KMS-11 (cell line): ENCODE results near the gene KRT82.

Source experiments
- H2AFZ ChIP-seq: fragments of 200-600 bp; sonication (generic); 2 replicates; pipeline ENCODE4 v1.6.1; 2016; ENCODE audit warnings: antibody characterized with exemption, mixed run types, low read depth
- H3K27ac ChIP-seq: fragments of 200-600 bp; sonication (generic); 2 replicates; pipeline ENCODE4 v1.6.1; 2016; ENCODE audit warnings: mild to moderate bottlenecking, mixed run types
- H3K27me3 ChIP-seq: fragments of 200-600 bp; sonication (generic); 2 replicates; pipeline ENCODE4 v1.6.1; 2017; ENCODE audit warnings: mild to moderate bottlenecking, low read depth, mixed run types, moderate library complexity; ENCODE audit not compliant: insufficient read depth
- H3K36me3 ChIP-seq: fragments of 200-600 bp; sonication (generic); 2 replicates; pipeline ENCODE4 v1.6.1; 2017; ENCODE audit warnings: mild to moderate bottlenecking, mixed run types; ENCODE audit not compliant: insufficient read depth
- H3K4me1 ChIP-seq: fragments of 200-600 bp; sonication (generic); 2 replicates; pipeline ENCODE4 v1.6.1; 2016; ENCODE audit warnings: mild to moderate bottlenecking, low read depth, mixed run types; ENCODE audit not compliant: poor library complexity, severe bottlenecking
- H3K4me2 ChIP-seq: fragments of 200-600 bp; sonication (generic); 2 replicates; pipeline ENCODE4 v1.7.0; 2016; ENCODE audit warnings: mild to moderate bottlenecking, mixed run types
- H3K4me3 ChIP-seq: fragments of 200-600 bp; sonication (generic); IDR thresholded peaks from 2 replicates; pipeline ENCODE4 v1.6.1; 2017; ENCODE audit warnings: low read depth, low read length, mixed read lengths; ENCODE audit not compliant: insufficient read depth
- H3K79me2 ChIP-seq: fragments of 200-600 bp; sonication (generic); 2 replicates; pipeline ENCODE4 v1.6.1; 2016; ENCODE audit warnings: low read depth, mixed run types; ENCODE audit not compliant: insufficient read depth
- H3K9ac ChIP-seq: fragments of 200-600 bp; sonication (generic); 2 replicates; pipeline ENCODE4 v1.6.1; 2016; ENCODE audit warnings: mild to moderate bottlenecking, mixed run types
- H4K20me1 ChIP-seq: fragments of 200-600 bp; sonication (generic); 2 replicates; pipeline ENCODE4 v1.6.1; 2016; ENCODE audit warnings: mild to moderate bottlenecking, mixed run types; ENCODE audit not compliant: insufficient read depth
- CTCF ChIP-seq: fragments of 200-600 bp; sonication (generic); conservative IDR thresholded peaks from 2 replicates; pipeline ENCODE4 v1.6.1; 2017; ENCODE audit warnings: low read depth, mild to moderate bottlenecking, antibody characterized with exemption, low read length, moderate library complexity, mixed read lengths

KRT82 gene

GRCh38 chr12:52405922-52406385 lies at the start of gene KRT82:
KRT82 (minus strand) TSS chr12:52406335; CDS start chr12:52406277, 58 bp downstream.
- no peaks in the 10 kb centered on the region for H4K20me1 ChIP-seq
- TF ChIP-seq CTCF: no peak
- no peak within 1 kb of the TSS for H3K4me3 ChIP-seq
- peaks cover 52% of the 10 kb centered on the region for H3K27me3 ChIP-seq
- no peak within 1 kb of the TSS for H3K4me2 ChIP-seq
- H2AFZ ChIP-seq: no peak within 1 kb of the TSS
- no peaks in the 10 kb centered on the region for H3K36me3 ChIP-seq
- H3K27ac ChIP-seq: no peak within 1 kb of the TSS
- no peaks in the 10 kb centered on the region for H3K4me1 ChIP-seq
- H3K79me2 ChIP-seq: no peaks in the 10 kb centered on the region
- H3K9ac ChIP-seq: no peak within 1 kb of the TSS

GRCh38 chr12:52455821-52456220 lies 49.7 kb upstream of the KRT82 start:
- no peak overlapping the region for H3K27ac ChIP-seq
- no peak for TF ChIP-seq CTCF
- no peaks in the 10 kb centered on the region for H3K4me1 ChIP-seq

GRCh38 chr12:52454411-52455201 lies 48.5 kb upstream of the KRT82 start:
- Histone ChIP-seq H3K4me2 (no peak overlapping the region), H3K9ac (no peak overlapping the region), H3K27ac (no peak overlapping the region), H3K79me2 (no peaks in the 10 kb centered on the region), H4K20me1 (no peaks in the 10 kb centered on the region), H3K4me1 (no peaks in the 10 kb centered on the region), H3K27me3 (peaks cover 4% of the 10 kb centered on the region; the same call in 1 of the 2 replicates), H2AFZ (no peak overlapping the region), H3K4me3 (no peak overlapping the region), H3K36me3 (no peaks in the 10 kb centered on the region)
- TF ChIP-seq CTCF: no peak

More at GRCh38 chr12:52455821-52456220, 49.7 kb upstream of the KRT82 start:
- H3K9ac ChIP-seq: no peak overlapping the region
- no peaks in the 10 kb centered on the region for H4K20me1 ChIP-seq
- no peak overlapping the region for H2AFZ ChIP-seq
- no peaks in the 10 kb centered on the region for H3K36me3 ChIP-seq
- no peak overlapping the region for H3K4me3 ChIP-seq
- no peak overlapping the region for H3K4me2 ChIP-seq
- H3K27me3 ChIP-seq: 0 out of 2 replicates have a peak, but pooled peaks cover 4% of the 10 kb centered on the region
- H3K79me2 ChIP-seq: no peaks in the 10 kb centered on the region

- Histone ChIP-seq H4K20me1 (no peaks in the 10 kb centered on the region), H3K4me2 (no peak within 1 kb of the TSS), H3K4me3 (no peak within 1 kb of the TSS), H3K36me3 (no peaks in the 10 kb centered on the region), H2AFZ (no peak within 1 kb of the TSS), H3K27me3 (peaks cover 6% of the 10 kb centered on the region; the same call in 1 of the 2 replicates), H3K27ac (no peak within 1 kb of the TSS), H3K9ac (no peak within 1 kb of the TSS), H3K4me1 (no peaks in the 10 kb centered on the region), H3K79me2 (no peaks in the 10 kb centered on the region)
- TF ChIP-seq CTCF: no peak
These were observed 46.0 kb upstream of the KRT82 start, which contains the start of gene KRT6B for GRCh38 chr12:52452101-52452500. KRT6B (minus strand) TSS chr12:52452146; CDS start chr12:52452078, 68 bp downstream.
